HCT116 (cell line): Measurements from ENCODE around the gene PNPO. TPM values are rescaled to one million over a fixed set of nuclear protein-coding genes. Genes with fewer than 3 reads are reported as not detected.
A peak's percentile ranks its signal among the peaks of the same experiment; 100 is the strongest.

Experiments used
- ATAC-seq: fragments of 200-7000 bp; cut with Tn5 transposase; 2 replicates; pipeline ENCODE4 v1.9.1; 2020; ENCODE audit warnings: mild to moderate bottlenecking, moderate library complexity
- BruUV-seq: library from RNA; stranded (reverse); fragments of 400-500 nt; replicated peaks from 2 replicates; lab custom pipeline; 2021; lab: Mats Ljungman, UMichigan
- CTCF ChIA-PET: fragments of 300-600 bp; sonication (Branson Sonifier 250); formaldehyde crosslinking; loops from one replicate; lab custom pipeline; 2021; ENCODE audit warnings: antibody characterized with exemption; lab: Charles Lee
- POLR2A ChIA-PET: fragments of 300-600, 350-600 bp; sonication (Branson Sonifier 250); formaldehyde crosslinking; loops from one replicate; lab custom pipeline; 2021; ENCODE audit warnings: antibody characterized with exemption; lab: Charles Lee
- RAD21 ChIA-PET, 2 experiments: fragments of 300-600 bp; sonication (Branson Sonifier 250); formaldehyde crosslinking; loops; one replicate each; lab custom pipeline; 2023; ENCODE audit warnings: low total read pairs in 2 of 2; ENCODE audit not compliant: uncharacterized antibody in 2 of 2, unreplicated experiment in 2 of 2, low non-redundant PET in 1 of 2; lab: Charles Lee
- DNase-seq: peaks from one replicate; pipeline ENCODE4 v3.0.0-alpha.2; 2010; ENCODE audit warnings: low read depth, low spot score
- H2AFZ ChIP-seq: fragments of 200-600 bp; shearing (Covaris generic), sonication (generic); 2 replicates; pipeline ENCODE4 v1.6.1; 2017; ENCODE audit warnings: low read depth, mixed run types, mixed read lengths, antibody characterized with exemption, low read length; ENCODE audit not compliant: poor library complexity, severe bottlenecking
- H3K27ac ChIP-seq: 2 replicates; pipeline ENCODE4 v1.5.1; 2012; ENCODE audit warnings: low read depth, low read length
- H3K27me3 ChIP-seq: fragments of 200-600 bp; sonication (generic); 2 replicates; pipeline ENCODE4 v1.6.1; 2016; ENCODE audit warnings: mixed run types, low read length, mixed read lengths; ENCODE audit not compliant: insufficient read depth
- H3K36me3 ChIP-seq, 2 experiments: fragments of 200-500 bp in 1 of 2; fragments of 200-600 bp in 1 of 2; sonication (Bioruptor generic) in 1 of 2; sonication (generic) in 1 of 2; 2 replicates each; pipeline versions ENCODE4 v1.5.1 to v1.6.1; 2014 to 2016; ENCODE audit warnings: low read length in 2 of 2, inconsistent platforms in 1 of 2, mixed read lengths in 1 of 2, mixed run types in 1 of 2; ENCODE audit not compliant: insufficient read depth in 2 of 2, control insufficient read depth in 1 of 2
- H3K4me1 ChIP-seq, 2 experiments: fragments of 200-600 bp in 1 of 2; sonication (generic) in 1 of 2; 2 replicates each; pipeline versions ENCODE4 v1.5.1 to v1.6.1; 2012 to 2017; ENCODE audit warnings: low read length in 2 of 2, inconsistent platforms in 1 of 2, mild to moderate bottlenecking in 1 of 2, mixed read lengths in 1 of 2, mixed run types in 1 of 2, moderate library complexity in 1 of 2; ENCODE audit not compliant: insufficient read depth in 2 of 2, control insufficient read depth in 1 of 2
- H3K4me2 ChIP-seq: fragments of 200-600 bp; sonication (generic); 2 replicates; pipeline ENCODE4 v1.6.1; 2017; ENCODE audit warnings: mixed run types, low read length, mixed read lengths
- H3K4me3 ChIP-seq, 2 experiments: fragments of 200-600 bp in 1 of 2; sonication (generic) in 1 of 2; replicated peaks in 1 of 2; 2 replicates each; pipeline ENCODE4 v1.5.1; 2011 to 2016; ENCODE audit warnings: low read length in 2 of 2, control low read depth in 1 of 2, low read depth in 1 of 2, mild to moderate bottlenecking in 1 of 2, mixed read lengths in 1 of 2, mixed run types in 1 of 2
- H3K79me2 ChIP-seq: fragments of 200-600 bp; sonication (generic); 2 replicates; pipeline ENCODE4 v1.6.1; 2017; ENCODE audit warnings: mild to moderate bottlenecking, mixed run types, low read length, moderate library complexity, mixed read lengths; ENCODE audit not compliant: insufficient read depth
- H3K9ac ChIP-seq: fragments of 200-600 bp; sonication (generic); 2 replicates; pipeline ENCODE4 v1.6.1; 2016; ENCODE audit warnings: low read length, mixed read lengths
- H3K9me2 ChIP-seq: fragments of 200-600 bp; sonication (generic), shearing (Covaris generic); 2 replicates; pipeline ENCODE4 v1.6.1; 2017; ENCODE audit warnings: mixed run types, mild to moderate bottlenecking, moderate library complexity; ENCODE audit not compliant: insufficient read depth
- H3K9me3 ChIP-seq, 2 experiments: fragments of 200-500 bp in 1 of 2; fragments of 200-600 bp in 1 of 2; sonication (Bioruptor generic) in 1 of 2; sonication (generic) in 1 of 2; 2 replicates each; pipeline ENCODE4 v1.6.1; 2014 to 2017; ENCODE audit warnings: low read length in 2 of 2, mixed read lengths in 2 of 2, inconsistent platforms in 1 of 2, low read depth in 1 of 2, mild to moderate bottlenecking in 1 of 2, mixed run types in 1 of 2, moderate library complexity in 1 of 2; ENCODE audit not compliant: control insufficient read depth in 1 of 2, insufficient read depth in 1 of 2
- H4K20me1 ChIP-seq: fragments of 200-600 bp; sonication (generic), shearing (Covaris generic); 2 replicates; pipeline ENCODE4 v1.6.1; 2017; ENCODE audit warnings: mixed run types, mild to moderate bottlenecking, moderate library complexity; ENCODE audit not compliant: insufficient read depth
- CBX3 ChIP-seq: IDR thresholded peaks from 2 replicates; pipeline ENCODE4 v1.6.1; 2012; ENCODE audit warnings: low read depth
- EZH2 ChIP-seq: fragments of 200-600 bp; sonication (generic); IDR thresholded peaks from 2 replicates; pipeline ENCODE4 v1.6.1; 2017; ENCODE audit warnings: antibody characterized with exemption, mixed run types
- JUND ChIP-seq: IDR thresholded peaks from 2 replicates; pipeline ENCODE4 v1.6.1; 2012
- POLR2A ChIP-seq: IDR thresholded peaks from 2 replicates; pipeline ENCODE4 v1.7.0; 2011; ENCODE audit warnings: borderline replicate concordance; ENCODE audit not compliant: insufficient read depth, insufficient read length; ENCODE audit errors: extremely low read depth
- ZNF274 ChIP-seq: fragments of 200-500 bp; sonication (Bioruptor generic); IDR thresholded peaks from 2 replicates; pipeline ENCODE4 v1.6.1; 2014; ENCODE audit warnings: mild to moderate bottlenecking, low read depth, low read length, inconsistent platforms
- intact Hi-C: fragments of 100-400 bp; cut with micrococcal nuclease; formaldehyde crosslinking; loops from 2 replicates; pipeline ENCODE4 v1.10.0; 2022
- total RNA-seq: library from RNA; stranded (reverse); gene quantifications from one replicate; pipeline ENCODE4 v1.2.1, GENCODE V29; 2021; ENCODE audit not compliant: unreplicated experiment
- TF ChIP-seq, protein P1 (sequence below): IDR thresholded peaks from 2 replicates; pipeline ENCODE4 v1.6.1; 2012
- TF ChIP-seq, protein P2 (sequence below), 3 experiments: fragments of 200-600 bp in 1 of 3; sonication (generic) in 1 of 3; IDR thresholded peaks in 2 of 3; conservative IDR thresholded peaks in 1 of 3; 2 replicates each; pipeline ENCODE4 v1.5.1; 2012 to 2017; ENCODE audit warnings: low read depth in 2 of 3, low read length in 2 of 3, antibody characterized with exemption in 1 of 3, borderline replicate concordance in 1 of 3, control low read depth in 1 of 3, mild to moderate bottlenecking in 1 of 3, mixed read lengths in 1 of 3, mixed run types in 1 of 3, moderate library complexity in 1 of 3; ENCODE audit not compliant: insufficient read depth in 1 of 3
- TF ChIP-seq, protein P3 (sequence below): IDR thresholded peaks from 2 replicates; pipeline ENCODE4 v1.6.1; 2012

Gene PNPO
- total RNA-seq, 1 experiment from 2014 or later, result 74.9 TPM

DNA sequence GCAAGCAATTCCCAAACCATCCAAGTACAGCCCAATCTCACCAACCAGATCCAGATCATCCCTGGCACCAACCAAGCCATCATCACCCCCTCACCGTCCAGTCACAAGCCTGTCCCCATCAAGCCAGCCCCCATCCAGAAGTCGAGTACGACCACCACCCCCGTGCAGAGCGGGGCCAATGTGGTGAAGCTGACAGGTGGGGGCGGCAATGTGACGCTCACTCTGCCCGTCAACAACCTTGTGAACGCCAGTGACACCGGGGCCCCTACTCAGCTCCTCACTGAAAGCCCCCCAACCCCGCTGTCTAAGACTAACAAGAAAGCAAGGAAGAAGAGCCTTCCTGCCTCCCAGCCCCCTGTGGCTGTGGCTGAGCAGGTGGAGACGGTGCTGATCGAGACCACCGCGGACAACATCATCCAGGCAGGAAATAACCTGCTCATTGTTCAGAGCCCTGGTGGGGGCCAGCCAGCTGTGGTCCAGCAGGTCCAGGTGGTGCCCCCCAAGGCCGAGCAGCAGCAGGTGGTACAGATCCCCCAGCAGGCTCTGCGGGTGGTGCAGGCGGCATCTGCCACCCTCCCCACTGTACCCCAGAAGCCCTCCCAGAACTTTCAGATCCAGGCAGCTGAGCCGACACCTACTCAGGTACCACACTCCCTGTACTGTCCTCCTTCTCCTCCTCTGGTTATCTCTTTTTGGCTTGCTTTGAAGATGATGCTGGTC is 24.7 kb upstream of the PNPO start:
- H4K20me1 ChIP-seq, result no peaks in the 10 kb centered on the region
- no peaks in the 10 kb centered on the region for H3K4me1 ChIP-seq
- ATAC-seq (0 out of 2 replicates have a peak, but pooled peaks have one; percentile 19), DNase-seq (no peak)
- no peaks in the 10 kb centered on the region for H3K9me2 ChIP-seq
- H2AFZ ChIP-seq, result no peak overlapping the region
- H3K27me3 ChIP-seq, result no peaks in the 10 kb centered on the region
- no peaks in the 10 kb centered on the region for H3K36me3 ChIP-seq
- no peak overlapping the region for H3K9ac ChIP-seq
- POLR2A ChIA-PET, result no interaction called here
- no peak overlapping the region for H3K4me3 ChIP-seq
- no peaks in the 10 kb centered on the region for H3K79me2 ChIP-seq
- TSS peak; percentile 58 for BruUV-seq
- CTCF ChIA-PET, result no interaction called here
- intact Hi-C loops, result no loop called here
- no peak overlapping the region for H3K27ac ChIP-seq
- RAD21 ChIA-PET, result no interaction called here
- TF ChIP-seq CBX3 (no peak), POLR2A (no peak), EZH2 (no peak), JUND (no peak), ZNF274 (no peak)
- TF ChIP-seq, protein P1, sequence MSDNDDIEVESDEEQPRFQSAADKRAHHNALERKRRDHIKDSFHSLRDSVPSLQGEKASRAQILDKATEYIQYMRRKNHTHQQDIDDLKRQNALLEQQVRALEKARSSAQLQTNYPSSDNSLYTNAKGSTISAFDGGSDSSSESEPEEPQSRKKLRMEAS, result no peak
- TF ChIP-seq, protein P2, sequence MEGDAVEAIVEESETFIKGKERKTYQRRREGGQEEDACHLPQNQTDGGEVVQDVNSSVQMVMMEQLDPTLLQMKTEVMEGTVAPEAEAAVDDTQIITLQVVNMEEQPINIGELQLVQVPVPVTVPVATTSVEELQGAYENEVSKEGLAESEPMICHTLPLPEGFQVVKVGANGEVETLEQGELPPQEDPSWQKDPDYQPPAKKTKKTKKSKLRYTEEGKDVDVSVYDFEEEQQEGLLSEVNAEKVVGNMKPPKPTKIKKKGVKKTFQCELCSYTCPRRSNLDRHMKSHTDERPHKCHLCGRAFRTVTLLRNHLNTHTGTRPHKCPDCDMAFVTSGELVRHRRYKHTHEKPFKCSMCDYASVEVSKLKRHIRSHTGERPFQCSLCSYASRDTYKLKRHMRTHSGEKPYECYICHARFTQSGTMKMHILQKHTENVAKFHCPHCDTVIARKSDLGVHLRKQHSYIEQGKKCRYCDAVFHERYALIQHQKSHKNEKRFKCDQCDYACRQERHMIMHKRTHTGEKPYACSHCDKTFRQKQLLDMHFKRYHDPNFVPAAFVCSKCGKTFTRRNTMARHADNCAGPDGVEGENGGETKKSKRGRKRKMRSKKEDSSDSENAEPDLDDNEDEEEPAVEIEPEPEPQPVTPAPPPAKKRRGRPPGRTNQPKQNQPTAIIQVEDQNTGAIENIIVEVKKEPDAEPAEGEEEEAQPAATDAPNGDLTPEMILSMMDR (IDR thresholded peaks at IDR 0.05 in 2 of 3, conservative IDR thresholded peaks at IDR 0.05 in 1 of 3; ENCODE audit: borderline replicate concordance in 1 of 3, insufficient read depth in 1 of 3, low read depth in 2 of 3, low read length in 2 of 3), result no peak
- TF ChIP-seq, protein P3, sequence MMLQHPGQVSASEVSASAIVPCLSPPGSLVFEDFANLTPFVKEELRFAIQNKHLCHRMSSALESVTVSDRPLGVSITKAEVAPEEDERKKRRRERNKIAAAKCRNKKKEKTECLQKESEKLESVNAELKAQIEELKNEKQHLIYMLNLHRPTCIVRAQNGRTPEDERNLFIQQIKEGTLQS, result no peak
- no peaks in the 10 kb centered on the region for H3K9me3 ChIP-seq
- H3K4me2 ChIP-seq, result no peak overlapping the region
